Measurements from ENCODE around the gene MEGF8. TPM values are rescaled to one million over a fixed set of nuclear protein-coding genes. Genes with fewer than 3 reads are reported as not detected.

Gene MEGF8
- total RNA-seq, 3 donors from 2014 or later, result 9.7 to 15.5 (median 10.8) TPM

- peak overlapping the region in 2 of 3 donors; percentile 55 to 64 for H3K4me3 ChIP-seq
- no peaks in the 10 kb centered on the region for H3K27me3 ChIP-seq
- intact Hi-C loops (cut with DNase I; ENCODE audit: low total_unique reads), result loop anchor here (2.0 kb wide), 1 partner anchor 63 kb away; no protein-coding TSS in a partner anchor
- TF ChIP-seq POLR2A (IDR thresholded peaks at IDR 0.05) (no peak), POLR2AphosphoS5 (IDR thresholded peaks at IDR 0.05) (no peak), CTCF (IDR thresholded peaks at IDR 0.05) (peak in 1 of 3 donors; percentile 3)
- DNase-seq (ENCODE audit: low spot score in 2 of 2), result no peak
- H3K36me3 ChIP-seq, result no peaks in the 10 kb centered on the region
- no peaks in the 10 kb centered on the region for H3K4me1 ChIP-seq
- H3K27ac ChIP-seq, result no peak overlapping the region
- no peaks in the 10 kb centered on the region for H3K9me3 ChIP-seq
These were observed 11.3 kb upstream of the MEGF8 start for GRCh38 chr19:42313840-42314755.

- intact Hi-C loops (cut with DNase I; ENCODE audit: low total_unique reads), result no loop called here
- no peaks in the 10 kb centered on the region for H3K4me1 ChIP-seq
- no peaks in the 10 kb centered on the region for H3K36me3 ChIP-seq
- H3K27me3 ChIP-seq, result no peaks in the 10 kb centered on the region
- no peaks in the 10 kb centered on the region for H3K9me3 ChIP-seq
- no peak overlapping the region for H3K4me3 ChIP-seq
- no peak for DNase-seq (ENCODE audit: low spot score in 2 of 2)
- H3K27ac ChIP-seq, result no peak overlapping the region
- TF ChIP-seq POLR2AphosphoS5 (IDR thresholded peaks at IDR 0.05) (no peak), CTCF (IDR thresholded peaks at IDR 0.05) (no peak), POLR2A (IDR thresholded peaks at IDR 0.05) (no peak)
These were observed 10.4 kb upstream of the MEGF8 start for GRCh38 chr19:42315024-42315423.

GRCh38 chr19:42316223-42317211 is 8.9 kb upstream of the MEGF8 start:
- DNase-seq (ENCODE audit: low spot score in 2 of 2), result no peak
- no peak for TF ChIP-seq POLR2AphosphoS5 (IDR thresholded peaks at IDR 0.05)
- H3K27me3 ChIP-seq, result no peaks in the 10 kb centered on the region
- H3K4me3 ChIP-seq, result peak overlapping the region in 1 of 3 donors; percentile 31
- H3K9me3 ChIP-seq, result no peaks in the 10 kb centered on the region
- H3K36me3 ChIP-seq, result no peaks in the 10 kb centered on the region
- H3K27ac ChIP-seq, result no peak overlapping the region
- H3K4me1 ChIP-seq, result no peaks in the 10 kb centered on the region
- intact Hi-C loops (cut with DNase I; ENCODE audit: low total_unique reads), result no loop called here

- DNase-seq (ENCODE audit: low spot score in 2 of 2), result no peak
- H3K36me3 ChIP-seq, result no peaks in the 10 kb centered on the region
- no peak overlapping the region for H3K4me3 ChIP-seq
- no peaks in the 10 kb centered on the region for H3K4me1 ChIP-seq
- H3K9me3 ChIP-seq, result no peaks in the 10 kb centered on the region
- H3K27me3 ChIP-seq, result no peaks in the 10 kb centered on the region
- intact Hi-C loops (cut with DNase I; ENCODE audit: low total_unique reads), result no loop called here
- TF ChIP-seq POLR2AphosphoS5 (IDR thresholded peaks at IDR 0.05), result no peak
- TF ChIP-seq CTCF (IDR thresholded peaks at IDR 0.05), result no peak
- no peak for TF ChIP-seq POLR2A (IDR thresholded peaks at IDR 0.05)
- no peak overlapping the region for H3K27ac ChIP-seq
These were observed 7.9 kb upstream of the MEGF8 start for GRCh38 chr19:42317535-42317934.

- Histone ChIP-seq H3K36me3 (no peaks in the 10 kb centered on the region), H3K9me3 (no peaks in the 10 kb centered on the region), H3K27me3 (peaks cover 5 to 15% of the 10 kb centered on the region in 2 donors), H3K4me1 (peaks cover 3 to 8% of the 10 kb centered on the region in 2 donors), H3K27ac (no peak overlapping the region), H3K4me3 (no peak overlapping the region)
- DNase-seq (ENCODE audit: low spot score in 2 of 2), result no peak
- intact Hi-C loops (cut with DNase I; ENCODE audit: low total_unique reads), result loop anchor here (5.0 to 10.0 kb wide), 2 partner anchors 195 to 232 kb away; no protein-coding TSS in a partner anchor
- no peak for TF ChIP-seq POLR2A (IDR thresholded peaks at IDR 0.05)
- no peak for TF ChIP-seq POLR2AphosphoS5 (IDR thresholded peaks at IDR 0.05)
- no peak for TF ChIP-seq CTCF (IDR thresholded peaks at IDR 0.05)
These were observed 3.1 kb upstream of the MEGF8 start for GRCh38 chr19:42322305-42322704.

All from breast epithelium (tissue), 4 donors.